ENCODE measurements around the gene NPAS3. TPM values are rescaled to one million over a fixed set of nuclear protein-coding genes. Genes with fewer than 3 reads are reported as not detected.

The NPAS3 gene
- total and polyA plus RNA-seq, 4 experiments from 2014 or later = not detected

DNA sequence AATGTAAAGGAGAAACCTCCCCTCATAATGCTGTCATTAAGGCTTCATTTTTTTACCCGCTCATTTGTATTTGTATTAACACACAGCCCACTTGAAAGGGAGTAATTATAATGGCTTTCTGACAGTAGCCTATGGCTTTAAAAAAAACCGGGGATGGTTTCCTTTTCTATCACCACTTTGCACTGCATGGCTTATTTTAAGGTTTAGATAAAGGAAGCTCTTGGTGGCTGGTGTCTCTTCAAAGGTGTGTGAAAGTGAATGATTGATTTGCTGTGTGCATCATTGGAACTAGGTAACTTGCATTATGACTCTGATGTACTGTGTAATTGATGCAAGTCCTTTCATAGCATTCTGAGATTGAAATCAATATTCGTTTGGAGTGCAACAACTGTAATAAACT lies 80.7 kb downstream of the NPAS3 start:
- H3K36me3 Mint-ChIP-seq = no peaks in the 10 kb centered on the region
- H3K4me3 ChIP-seq (ENCODE audit: low read length in 2 of 2) = no peak overlapping the region
- no peak overlapping the region for H3K27ac Mint-ChIP-seq
- DNase-seq = no peak
- H3K27me3 Mint-ChIP-seq = peaks cover 0 to 2% of the 10 kb centered on the region in 2 donors
- H3K4me1 Mint-ChIP-seq = no peaks in the 10 kb centered on the region
- no peaks in the 10 kb centered on the region for H3K9me3 ChIP-seq (ENCODE audit: control insufficient read depth in 1 of 2, low read length in 2 of 2)
- H3K36me3 ChIP-seq (ENCODE audit: insufficient read depth, low read length) = no peaks in the 10 kb centered on the region
- CTCF ChIA-PET (ENCODE audit: partially characterized antibody) = no interaction called here
- intact Hi-C loops (cut with micrococcal nuclease) = no loop called here
- H3K27me3 ChIP-seq (ENCODE audit: insufficient read depth, low read length) = no peaks in the 10 kb centered on the region
- H3K27ac ChIP-seq (ENCODE audit: low read depth, low read length) = no peak overlapping the region
- H3K4me1 ChIP-seq (ENCODE audit: insufficient read depth, low read length) = no peaks in the 10 kb centered on the region
- POLR2A ChIA-PET (ENCODE audit: partially characterized antibody) = no interaction called here
- peaks cover 0 to 6% (median 0%) of the 10 kb centered on the region in 8 donors for H3K9me3 Mint-ChIP-seq
- H3K4me3 Mint-ChIP-seq = no peak overlapping the region

DNA sequence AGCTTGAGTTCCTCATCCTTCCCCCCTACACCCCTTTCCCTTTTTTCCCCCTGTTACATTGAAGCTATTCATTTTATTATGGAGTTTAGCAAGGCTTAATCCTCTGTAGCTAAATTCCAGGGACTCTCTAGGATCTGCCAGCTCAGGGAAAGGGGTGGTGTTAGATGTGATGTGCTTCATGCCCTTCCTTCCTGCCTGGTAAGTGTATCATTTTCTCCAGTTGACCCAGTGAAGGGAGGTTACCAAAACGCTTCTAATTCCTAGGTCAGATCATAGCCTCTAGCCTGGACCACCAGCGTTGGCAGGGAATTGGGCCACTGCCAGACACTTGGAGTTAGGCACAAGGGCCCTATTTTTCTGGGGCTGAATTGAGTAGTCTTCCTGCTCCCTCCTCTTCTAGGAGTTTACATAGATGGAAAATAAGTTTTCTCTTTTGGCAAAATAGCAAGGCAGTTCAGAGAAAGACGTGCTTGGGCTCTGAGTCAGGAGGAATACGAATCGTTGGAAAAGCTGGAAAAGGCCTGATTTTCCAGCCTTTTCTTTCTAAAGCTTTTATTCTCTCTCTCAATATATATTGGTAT lies 88.3 kb downstream of the NPAS3 start:
- peaks cover 0 to 9% (median under 1%) of the 10 kb centered on the region in 8 donors for H3K9me3 Mint-ChIP-seq
- no peak overlapping the region for H3K4me3 Mint-ChIP-seq
- Histone ChIP-seq H3K4me1 (ENCODE audit: insufficient read depth, low read length) (no peaks in the 10 kb centered on the region), H3K27ac (ENCODE audit: low read depth, low read length) (no peak overlapping the region), H3K4me3 (ENCODE audit: low read length in 2 of 2) (no peak overlapping the region), H3K9me3 (ENCODE audit: control insufficient read depth in 1 of 2, low read length in 2 of 2) (no peaks in the 10 kb centered on the region), H3K27me3 (ENCODE audit: insufficient read depth, low read length) (no peaks in the 10 kb centered on the region), H3K36me3 (ENCODE audit: insufficient read depth, low read length) (no peaks in the 10 kb centered on the region)
- H3K27me3 Mint-ChIP-seq = peaks cover 0 to 1% of the 10 kb centered on the region in 2 donors
- H3K27ac Mint-ChIP-seq = no peak overlapping the region
- CTCF ChIA-PET (ENCODE audit: partially characterized antibody) = no interaction called here
- no peak for DNase-seq
- POLR2A ChIA-PET (ENCODE audit: partially characterized antibody) = no interaction called here
- intact Hi-C loops (cut with micrococcal nuclease) = no loop called here
- H3K4me1 Mint-ChIP-seq = no peaks in the 10 kb centered on the region
- H3K36me3 Mint-ChIP-seq = no peaks in the 10 kb centered on the region

DNA sequence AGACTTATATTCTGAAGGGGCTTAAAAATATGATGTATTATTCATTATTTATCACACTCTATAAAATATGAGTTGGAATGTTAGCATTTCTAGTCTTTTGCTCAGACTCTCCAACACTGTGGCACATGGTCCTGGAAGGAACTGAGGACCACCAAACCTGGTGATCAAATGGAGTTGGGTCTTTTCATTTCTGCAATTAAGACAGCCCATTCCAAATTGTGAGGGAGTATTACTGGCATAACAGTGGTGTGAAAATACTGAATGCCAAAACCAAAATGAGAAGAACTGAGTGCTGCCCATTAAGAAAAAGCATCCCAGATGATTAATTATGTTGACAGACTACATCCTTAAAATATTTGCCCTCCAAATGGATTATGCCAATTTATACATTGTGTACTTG lies 90.8 kb downstream of the NPAS3 start:
- intact Hi-C loops (cut with micrococcal nuclease) = no loop called here
- Histone ChIP-seq H3K36me3 (ENCODE audit: insufficient read depth, low read length) (no peaks in the 10 kb centered on the region), H3K4me3 (ENCODE audit: low read length in 2 of 2) (no peak overlapping the region), H3K27ac (ENCODE audit: low read depth, low read length) (no peak overlapping the region), H3K9me3 (ENCODE audit: control insufficient read depth in 1 of 2, low read length in 2 of 2) (no peaks in the 10 kb centered on the region), H3K27me3 (ENCODE audit: insufficient read depth, low read length) (no peaks in the 10 kb centered on the region), H3K4me1 (ENCODE audit: insufficient read depth, low read length) (no peaks in the 10 kb centered on the region)
- CTCF ChIA-PET (ENCODE audit: partially characterized antibody) = no interaction called here
- DNase-seq = no peak
- POLR2A ChIA-PET (ENCODE audit: partially characterized antibody) = no interaction called here
- Mint-ChIP-seq H3K27me3 (peaks cover 0 to 1% of the 10 kb centered on the region in 2 donors), H3K27ac (no peak overlapping the region), H3K4me3 (no peak overlapping the region), H3K9me3 (peaks cover 0 to 7% (median under 1%) of the 10 kb centered on the region in 8 donors), H3K36me3 (no peaks in the 10 kb centered on the region), H3K4me1 (no peaks in the 10 kb centered on the region)

DNA sequence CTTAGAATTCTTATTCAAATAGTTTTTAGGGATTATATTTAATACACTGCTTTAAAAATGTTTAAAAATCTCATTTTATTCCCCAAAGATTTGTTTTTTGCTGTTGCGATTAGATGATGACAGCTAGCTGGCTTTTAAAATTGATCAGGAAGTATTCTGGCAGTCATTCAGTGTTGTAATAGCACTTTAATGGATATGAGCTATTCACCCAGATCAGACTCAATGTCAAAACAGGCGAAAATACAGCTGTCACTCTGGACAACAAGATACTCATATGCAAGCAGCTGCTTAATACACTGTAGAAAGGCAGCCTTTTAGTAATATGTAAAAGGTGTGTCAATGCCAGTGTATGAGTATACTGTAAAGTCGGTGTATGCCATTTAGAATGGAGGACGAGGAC lies 91.7 kb downstream of the NPAS3 start:
- no peak overlapping the region for H3K4me3 Mint-ChIP-seq
- peaks cover 0 to 1% of the 10 kb centered on the region in 2 donors for H3K27me3 Mint-ChIP-seq
- H3K9me3 Mint-ChIP-seq = peaks cover 0 to 7% (median under 1%) of the 10 kb centered on the region in 8 donors

DNA sequence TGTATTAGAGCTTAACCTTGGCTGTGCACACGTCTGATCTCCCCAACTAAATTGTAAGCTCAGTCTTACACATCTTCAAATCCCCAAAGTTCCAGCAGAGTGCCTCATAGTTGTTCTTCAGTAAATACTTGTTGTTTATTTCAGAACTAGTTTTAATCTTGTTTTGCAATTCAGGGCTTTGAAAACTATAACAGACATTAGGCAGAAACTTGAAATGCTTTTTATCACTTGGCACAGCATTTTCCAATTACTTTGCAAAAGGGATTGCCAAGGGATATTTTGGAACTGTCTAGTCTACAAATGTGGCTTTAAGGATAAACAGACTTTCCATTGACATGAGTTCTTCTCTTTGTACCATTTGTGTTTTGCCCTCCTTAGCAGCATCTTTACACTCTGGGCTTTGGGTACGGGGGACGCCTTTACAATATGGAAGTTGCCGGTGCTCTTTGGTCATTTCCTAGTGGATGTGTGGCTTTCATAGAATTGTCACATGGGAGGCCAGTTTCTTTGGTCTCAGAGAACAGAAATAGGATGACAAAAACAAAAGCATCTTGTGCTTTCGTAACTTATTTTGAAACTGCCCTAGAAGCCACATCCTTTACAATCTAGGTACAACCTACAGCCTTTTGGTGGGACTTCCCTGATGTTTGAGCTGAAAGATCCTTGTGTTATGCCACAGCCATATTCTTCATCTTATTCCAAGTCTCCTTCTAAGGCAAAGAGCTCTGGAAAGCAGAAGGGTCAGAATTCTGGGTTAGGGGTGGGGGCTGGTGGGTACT lies 96.9 kb downstream of the NPAS3 start:
- no peaks in the 10 kb centered on the region for H3K9me3 ChIP-seq (ENCODE audit: control insufficient read depth in 1 of 2, low read length in 2 of 2)
- no peak for DNase-seq
- ChIA-PET POLR2A (ENCODE audit: partially characterized antibody) (no interaction called here), CTCF (ENCODE audit: partially characterized antibody) (interaction anchor here (1.9 kb wide), 1 partner anchor 11 kb away, joined by 4 read pairs; no protein-coding TSS in a partner anchor)
- H3K27ac ChIP-seq (ENCODE audit: low read depth, low read length) = no peak overlapping the region
- H3K4me3 Mint-ChIP-seq = no peak overlapping the region
- H3K27me3 Mint-ChIP-seq = no peaks in the 10 kb centered on the region
- no peaks in the 10 kb centered on the region for H3K27me3 ChIP-seq (ENCODE audit: insufficient read depth, low read length)
- intact Hi-C loops (cut with micrococcal nuclease) = no loop called here
- no peaks in the 10 kb centered on the region for H3K36me3 ChIP-seq (ENCODE audit: insufficient read depth, low read length)
- H3K4me1 ChIP-seq (ENCODE audit: insufficient read depth, low read length) = no peaks in the 10 kb centered on the region
- H3K9me3 Mint-ChIP-seq = peaks cover 0 to 3% (median 0%) of the 10 kb centered on the region in 8 donors
- no peak overlapping the region for H3K4me3 ChIP-seq (ENCODE audit: low read length in 2 of 2)
- no peaks in the 10 kb centered on the region for H3K4me1 Mint-ChIP-seq
- no peaks in the 10 kb centered on the region for H3K36me3 Mint-ChIP-seq
- H3K27ac Mint-ChIP-seq = no peak overlapping the region

More for the DNA sequence above, 91.7 kb downstream of the NPAS3 start:
- Histone ChIP-seq H3K27me3 (ENCODE audit: insufficient read depth, low read length) (no peaks in the 10 kb centered on the region), H3K27ac (ENCODE audit: low read depth, low read length) (no peak overlapping the region), H3K9me3 (ENCODE audit: control insufficient read depth in 1 of 2, low read length in 2 of 2) (no peaks in the 10 kb centered on the region), H3K4me1 (ENCODE audit: insufficient read depth, low read length) (no peaks in the 10 kb centered on the region), H3K36me3 (ENCODE audit: insufficient read depth, low read length) (no peaks in the 10 kb centered on the region), H3K4me3 (ENCODE audit: low read length in 2 of 2) (no peak overlapping the region)
- no peaks in the 10 kb centered on the region for H3K4me1 Mint-ChIP-seq
- intact Hi-C loops (cut with micrococcal nuclease) = no loop called here
- no peak for DNase-seq
- H3K27ac Mint-ChIP-seq = no peak overlapping the region
- CTCF ChIA-PET (ENCODE audit: partially characterized antibody) = no interaction called here
- POLR2A ChIA-PET (ENCODE audit: partially characterized antibody) = no interaction called here
- H3K36me3 Mint-ChIP-seq = no peaks in the 10 kb centered on the region

DNA sequence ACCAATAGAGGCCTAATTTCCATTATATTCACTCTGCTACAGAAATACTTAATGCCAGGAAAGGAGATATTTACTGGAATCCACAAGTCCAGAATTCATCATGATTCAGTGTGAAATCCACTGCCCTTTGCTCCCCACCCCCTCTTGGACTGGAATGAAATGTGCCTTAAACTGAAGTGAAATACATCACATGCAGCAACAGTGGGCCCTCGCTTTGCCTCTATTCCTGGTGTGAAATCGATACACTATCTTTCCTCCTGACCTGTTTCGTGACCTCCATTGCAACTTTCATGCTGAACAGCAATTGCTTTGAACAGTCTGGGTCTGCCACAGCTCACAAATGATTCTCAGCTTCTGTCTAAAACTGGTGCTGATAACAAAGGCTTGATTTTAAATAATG lies 100.6 kb downstream of the NPAS3 start:
- ChIA-PET POLR2A (ENCODE audit: partially characterized antibody) (no interaction called here), CTCF (ENCODE audit: partially characterized antibody) (no interaction called here)
- Mint-ChIP-seq H3K27me3 (no peaks in the 10 kb centered on the region), H3K9me3 (peaks cover 0 to 12% (median 4%) of the 10 kb centered on the region in 8 donors), H3K27ac (no peak overlapping the region), H3K36me3 (no peaks in the 10 kb centered on the region), H3K4me1 (no peaks in the 10 kb centered on the region), H3K4me3 (no peak overlapping the region)
- Histone ChIP-seq H3K27ac (ENCODE audit: low read depth, low read length) (no peak overlapping the region), H3K27me3 (ENCODE audit: insufficient read depth, low read length) (no peaks in the 10 kb centered on the region), H3K9me3 (ENCODE audit: control insufficient read depth in 1 of 2, low read length in 2 of 2) (no peaks in the 10 kb centered on the region), H3K4me3 (ENCODE audit: low read length in 2 of 2) (no peak overlapping the region), H3K4me1 (ENCODE audit: insufficient read depth, low read length) (no peaks in the 10 kb centered on the region), H3K36me3 (ENCODE audit: insufficient read depth, low read length) (no peaks in the 10 kb centered on the region)
- intact Hi-C loops (cut with micrococcal nuclease) = no loop called here
- DNase-seq = no peak

DNA sequence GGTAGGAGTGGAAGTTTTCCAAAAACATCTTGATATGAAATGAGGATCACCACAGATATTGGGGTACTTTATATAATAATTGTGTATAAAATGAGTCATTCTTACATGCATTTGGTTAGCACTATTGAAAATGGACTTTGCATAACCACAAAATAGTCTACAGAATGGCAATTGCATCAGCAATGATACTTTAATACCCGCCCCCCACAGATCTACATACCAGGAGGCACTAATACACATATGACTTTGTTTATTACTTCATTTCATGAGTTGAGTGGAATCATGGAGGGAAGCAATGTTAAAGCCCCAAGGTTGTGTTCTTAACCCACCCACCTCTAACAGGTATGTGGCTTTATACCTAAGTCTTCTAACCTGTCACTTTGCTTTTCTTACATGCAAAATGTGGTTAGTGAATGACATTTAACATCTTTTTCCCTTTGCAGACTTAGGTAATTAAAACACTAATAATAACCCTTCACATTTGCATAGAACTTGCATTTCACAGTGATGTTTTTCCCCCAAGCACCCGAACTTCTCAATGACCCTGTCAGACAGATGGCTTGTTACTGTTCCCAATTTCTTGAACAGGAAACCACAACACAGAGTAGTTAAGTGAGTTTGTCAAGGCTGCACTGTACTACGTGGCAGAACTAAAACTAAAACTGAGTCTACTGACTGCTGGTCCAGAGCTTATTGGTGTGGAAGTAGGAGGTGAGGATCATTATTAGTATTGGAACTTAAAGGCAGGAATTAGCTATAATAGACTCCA lies 101.9 kb downstream of the NPAS3 start:
- Histone ChIP-seq H3K4me3 (ENCODE audit: low read length in 2 of 2) (no peak overlapping the region), H3K4me1 (ENCODE audit: insufficient read depth, low read length) (no peaks in the 10 kb centered on the region), H3K27ac (ENCODE audit: low read depth, low read length) (no peak overlapping the region), H3K36me3 (ENCODE audit: insufficient read depth, low read length) (no peaks in the 10 kb centered on the region), H3K27me3 (ENCODE audit: insufficient read depth, low read length) (no peaks in the 10 kb centered on the region), H3K9me3 (ENCODE audit: control insufficient read depth in 1 of 2, low read length in 2 of 2) (no peaks in the 10 kb centered on the region)
- POLR2A ChIA-PET (ENCODE audit: partially characterized antibody) = no interaction called here
- Mint-ChIP-seq H3K27me3 (no peaks in the 10 kb centered on the region), H3K4me1 (no peaks in the 10 kb centered on the region), H3K4me3 (no peak overlapping the region), H3K36me3 (no peaks in the 10 kb centered on the region), H3K27ac (no peak overlapping the region), H3K9me3 (peaks cover 0 to 18% (median 6%) of the 10 kb centered on the region in 8 donors)
- CTCF ChIA-PET (ENCODE audit: partially characterized antibody) = no interaction called here
- DNase-seq = no peak
- intact Hi-C loops (cut with micrococcal nuclease) = no loop called here

All from CD4-positive, alpha-beta memory T cell (primary cell).